Measurements from ENCODE around the gene PLA1A. TPM values are rescaled to one million over a fixed set of nuclear protein-coding genes. Genes with fewer than 3 reads are reported as not detected.

The PLA1A gene
- total and polyA plus RNA-seq, 11 donors, result 0.58 to 23.8 (median 1.8) TPM

DNA sequence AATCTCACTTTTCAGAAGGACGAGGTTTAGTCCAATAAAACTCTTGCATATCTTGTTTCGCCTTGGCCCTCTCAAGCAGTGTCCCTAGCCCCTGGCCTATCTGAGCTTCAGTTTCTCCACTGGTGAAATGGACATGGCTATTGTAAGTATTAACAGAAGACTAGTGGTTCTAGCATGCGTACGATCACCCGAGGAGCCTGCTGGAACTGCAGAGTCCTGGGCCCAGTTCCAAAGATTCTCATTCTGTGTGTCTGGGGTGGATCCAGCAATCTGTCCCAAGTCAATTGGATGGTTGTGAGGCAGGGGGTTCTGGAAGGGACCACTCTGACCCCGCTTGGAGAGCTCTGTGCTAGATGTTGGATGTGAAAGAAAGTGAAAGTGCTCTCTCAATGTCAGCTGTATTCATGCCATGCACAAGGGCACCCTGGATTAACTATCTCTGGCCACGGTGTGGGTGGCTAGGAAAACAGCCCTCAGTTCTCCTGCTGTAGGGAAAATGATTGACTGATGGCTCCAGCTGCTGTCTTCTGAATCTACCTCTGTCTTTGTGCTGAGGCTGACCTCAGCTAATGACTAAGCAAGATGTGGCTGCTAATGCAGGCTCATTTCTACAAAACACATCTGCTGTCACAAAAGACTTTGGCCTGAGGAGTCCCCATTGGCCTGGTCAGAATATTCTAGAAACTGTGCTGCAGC, 1.9 kb upstream of the PLA1A start:
- 49 to 52% (median 50%) methylated on average over 7 of the region's 7 CpGs for WGBS, 4 donors
- ATAC-seq (peak; percentile 39 to 55 (median 46)), DNase-seq (peak in 1 of 5 donors; percentile 36)
- no peaks in the 10 kb centered on the region for H3K27me3 ChIP-seq
- peak overlapping the region in 11 of 12 donors; percentile 3 to 85 (median 81) for H3K27ac ChIP-seq
- peak overlapping the region in 10 of 12 donors; percentile 0 to 46 (median 36) for H3K4me3 ChIP-seq
- TF ChIP-seq CTCF (IDR thresholded peaks at IDR 0.05) (no peak), POLR2A (IDR thresholded peaks at IDR 0.05) (no peak)
- peaks cover 3 to 54% (median 47%) of the 10 kb centered on the region in 12 donors for H3K4me1 ChIP-seq
- H3K36me3 ChIP-seq, result no peaks in the 10 kb centered on the region
- no peaks in the 10 kb centered on the region for H3K9me3 ChIP-seq
- intact Hi-C loops (cut with DNase I), result loop anchor here in 4 of 10 donors (2.0 to 5.0 kb wide), 3 partner anchors 15 to 82 kb away; partner anchors contain the start of gene COX17 (in 2 of the 4)

DNA sequence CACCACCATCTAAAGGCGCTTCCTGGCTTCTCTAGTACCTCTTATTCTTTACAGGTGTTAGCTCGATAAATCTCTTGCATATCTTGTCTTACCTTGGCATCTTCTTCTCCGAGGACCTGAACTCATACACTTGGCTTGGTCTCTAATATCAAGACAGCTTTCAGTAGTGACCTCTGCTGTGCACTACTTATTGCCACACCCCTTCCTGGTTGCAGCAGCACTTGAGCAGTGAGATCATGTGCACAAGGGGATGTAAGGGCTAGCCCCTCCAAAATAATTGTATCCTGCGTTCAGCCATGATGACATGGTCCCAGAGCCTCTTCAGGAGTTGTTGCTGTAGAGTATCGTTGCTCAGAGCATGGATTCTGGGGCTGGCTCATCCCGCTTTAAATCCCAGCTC, 1.3 kb upstream of the PLA1A start:
- intact Hi-C loops (cut with DNase I), result loop anchor here in 2 of 10 donors (5.0 kb wide), 2 partner anchors 41 to 81 kb away; partner anchors contain the start of gene COX17 (in 2 of the 2)
- H3K4me3 ChIP-seq, result peak overlapping the region in 1 of 12 donors; percentile 43

GRCh38 chr3:119598410-119599098, 869 bp downstream of the PLA1A start:
- peak in 1 of 4 donors; percentile 4 for ATAC-seq
- Histone ChIP-seq H3K27ac (peak overlapping the region in 11 of 12 donors; percentile 59 to 85 (median 81)), H3K4me1 (peaks cover 3 to 80% (median 60%) of the 10 kb centered on the region in 12 donors), H3K9me3 (no peaks in the 10 kb centered on the region), H3K27me3 (no peaks in the 10 kb centered on the region), H3K36me3 (no peaks in the 10 kb centered on the region), H3K4me3 (peak overlapping the region in 1 of 12 donors; percentile 18)
- intact Hi-C loops (cut with DNase I), result loop anchor here in 2 of 10 donors (5.0 kb wide), 2 partner anchors 39 to 79 kb away; partner anchors contain the start of gene COX17 (in 2 of the 2)
- TF ChIP-seq CTCF (IDR thresholded peaks at IDR 0.05), result no peak
- no peak for TF ChIP-seq POLR2A (IDR thresholded peaks at IDR 0.05)
- no peak for DNase-seq
- 73 to 86% (median 75%) methylated on average over 1 of the region's 1 CpG for WGBS, 4 donors

More for the DNA sequence above, 1.3 kb upstream of the PLA1A start:
- ATAC-seq (peak in 2 of 4 donors; percentile 8 to 20), DNase-seq (no peak)
- H3K27ac ChIP-seq, result peak overlapping the region; percentile 3 to 85 (median 80)
- H3K27me3 ChIP-seq, result no peaks in the 10 kb centered on the region
- TF ChIP-seq POLR2A (IDR thresholded peaks at IDR 0.05) (no peak), CTCF (IDR thresholded peaks at IDR 0.05) (no peak)
- peaks cover 3 to 60% (median 49%) of the 10 kb centered on the region in 12 donors for H3K4me1 ChIP-seq
- 78 to 87% (median 82%) methylated on average over 6 of the region's 6 CpGs for WGBS, 4 donors
- H3K36me3 ChIP-seq, result no peaks in the 10 kb centered on the region
- no peaks in the 10 kb centered on the region for H3K9me3 ChIP-seq
